ENCODE data around the gene EVX1. TPM values are rescaled to one million over a fixed set of nuclear protein-coding genes. Genes with fewer than 3 reads are reported as not detected.
A peak's percentile ranks its signal among the peaks of the same experiment; 100 is the strongest.

EVX1 gene
- total RNA-seq, 4 donors from 2014 or later, result not detected

DNA sequence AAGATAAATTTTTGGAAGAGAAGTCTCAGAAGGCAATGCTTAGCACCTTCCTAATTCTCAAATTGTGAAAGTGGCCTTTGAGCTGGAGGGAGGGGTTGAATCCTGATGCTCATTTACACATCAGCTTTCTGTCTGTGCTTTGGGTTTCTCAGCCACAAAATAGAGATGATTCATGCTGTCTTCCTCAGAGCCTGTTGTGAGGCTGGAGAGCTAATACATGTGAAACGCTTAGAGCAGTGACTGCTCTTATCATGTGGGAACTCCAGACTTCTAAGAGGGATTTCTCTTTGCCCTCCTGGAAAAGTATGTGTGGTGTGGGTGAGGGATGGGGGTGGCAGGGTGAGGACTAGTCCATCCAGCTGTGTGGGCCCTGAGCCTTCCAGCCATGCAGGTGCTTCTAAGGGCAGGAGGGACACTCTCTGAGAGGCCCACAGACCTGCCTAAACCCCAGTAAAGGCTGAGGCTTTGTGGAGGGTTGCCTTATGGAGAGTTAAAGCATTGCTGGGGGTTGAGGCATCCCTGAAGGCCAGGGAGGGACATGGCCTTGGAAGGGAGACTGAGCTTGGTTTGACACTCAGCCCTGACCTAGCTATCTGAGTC is 4.8 kb upstream of the EVX1 start:
- WGBS, result 86% methylated on average over 1 of the region's 1 CpG
- H3K4me3 ChIP-seq, result no peak overlapping the region
- no peak overlapping the region for H3K27ac ChIP-seq (replicated peaks in 1 of 4)
- peaks cover 10 to 99% (median 65%) of the 10 kb centered on the region in 4 donors for H3K27me3 ChIP-seq
- TF ChIP-seq, protein P1, sequence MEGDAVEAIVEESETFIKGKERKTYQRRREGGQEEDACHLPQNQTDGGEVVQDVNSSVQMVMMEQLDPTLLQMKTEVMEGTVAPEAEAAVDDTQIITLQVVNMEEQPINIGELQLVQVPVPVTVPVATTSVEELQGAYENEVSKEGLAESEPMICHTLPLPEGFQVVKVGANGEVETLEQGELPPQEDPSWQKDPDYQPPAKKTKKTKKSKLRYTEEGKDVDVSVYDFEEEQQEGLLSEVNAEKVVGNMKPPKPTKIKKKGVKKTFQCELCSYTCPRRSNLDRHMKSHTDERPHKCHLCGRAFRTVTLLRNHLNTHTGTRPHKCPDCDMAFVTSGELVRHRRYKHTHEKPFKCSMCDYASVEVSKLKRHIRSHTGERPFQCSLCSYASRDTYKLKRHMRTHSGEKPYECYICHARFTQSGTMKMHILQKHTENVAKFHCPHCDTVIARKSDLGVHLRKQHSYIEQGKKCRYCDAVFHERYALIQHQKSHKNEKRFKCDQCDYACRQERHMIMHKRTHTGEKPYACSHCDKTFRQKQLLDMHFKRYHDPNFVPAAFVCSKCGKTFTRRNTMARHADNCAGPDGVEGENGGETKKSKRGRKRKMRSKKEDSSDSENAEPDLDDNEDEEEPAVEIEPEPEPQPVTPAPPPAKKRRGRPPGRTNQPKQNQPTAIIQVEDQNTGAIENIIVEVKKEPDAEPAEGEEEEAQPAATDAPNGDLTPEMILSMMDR (IDR thresholded peaks at IDR 0.05), result no peak
- no peak for TF ChIP-seq POLR2A (IDR thresholded peaks at IDR 0.05; ENCODE audit: low read depth)
- TF ChIP-seq POLR2AphosphoS5 (IDR thresholded peaks at IDR 0.05), result no peak
- TF ChIP-seq EP300 (IDR thresholded peaks at IDR 0.05), result no peak
- no peak for DNase-seq (ENCODE audit: extremely low spot score)
- no peaks in the 10 kb centered on the region for H3K9me3 ChIP-seq
- peaks cover 22 to 40% (median 34%) of the 10 kb centered on the region in 4 donors for H3K4me1 ChIP-seq
- intact Hi-C loops (cut with DNase I), result no loop called here
- no peaks in the 10 kb centered on the region for H3K36me3 ChIP-seq

DNA sequence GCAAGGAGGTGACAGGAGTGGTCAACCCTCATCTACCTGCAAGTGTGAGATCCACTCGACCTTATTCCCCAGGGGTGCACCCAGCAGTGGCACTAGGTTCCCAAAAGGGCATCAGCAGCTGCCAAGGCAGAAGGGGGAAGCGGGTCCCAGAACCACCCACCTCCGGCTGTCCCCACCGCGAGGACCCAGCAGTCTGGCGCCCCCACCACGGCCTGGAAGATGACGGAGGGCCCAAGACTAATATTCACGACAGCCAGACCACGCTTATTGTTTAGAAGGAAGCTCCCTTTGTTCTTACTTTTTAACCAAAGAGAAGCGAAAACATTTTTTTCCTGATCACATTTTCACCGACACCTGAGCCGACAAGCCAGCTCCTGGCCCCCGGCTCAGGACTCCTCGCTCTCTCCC is 3.6 kb upstream of the EVX1 start:
- no peak overlapping the region for H3K27ac ChIP-seq (replicated peaks in 1 of 4)
- H3K36me3 ChIP-seq, result no peaks in the 10 kb centered on the region
- H3K4me3 ChIP-seq, result peak overlapping the region; percentile 24 to 40 (median 30)
- TF ChIP-seq POLR2A (IDR thresholded peaks at IDR 0.05; ENCODE audit: low read depth) (no peak), POLR2AphosphoS5 (IDR thresholded peaks at IDR 0.05) (no peak), EP300 (IDR thresholded peaks at IDR 0.05) (no peak)
- TF ChIP-seq, protein P1 (IDR thresholded peaks at IDR 0.05), result no peak
- intact Hi-C loops (cut with DNase I), result no loop called here
- no peak for DNase-seq (ENCODE audit: extremely low spot score)
- peaks cover 10 to 100% (median 76%) of the 10 kb centered on the region in 4 donors for H3K27me3 ChIP-seq
- 60% methylated on average over 12 of the region's 15 CpGs for WGBS
- H3K4me1 ChIP-seq, result peaks cover 33 to 52% (median 46%) of the 10 kb centered on the region in 4 donors
- no peaks in the 10 kb centered on the region for H3K9me3 ChIP-seq

DNA sequence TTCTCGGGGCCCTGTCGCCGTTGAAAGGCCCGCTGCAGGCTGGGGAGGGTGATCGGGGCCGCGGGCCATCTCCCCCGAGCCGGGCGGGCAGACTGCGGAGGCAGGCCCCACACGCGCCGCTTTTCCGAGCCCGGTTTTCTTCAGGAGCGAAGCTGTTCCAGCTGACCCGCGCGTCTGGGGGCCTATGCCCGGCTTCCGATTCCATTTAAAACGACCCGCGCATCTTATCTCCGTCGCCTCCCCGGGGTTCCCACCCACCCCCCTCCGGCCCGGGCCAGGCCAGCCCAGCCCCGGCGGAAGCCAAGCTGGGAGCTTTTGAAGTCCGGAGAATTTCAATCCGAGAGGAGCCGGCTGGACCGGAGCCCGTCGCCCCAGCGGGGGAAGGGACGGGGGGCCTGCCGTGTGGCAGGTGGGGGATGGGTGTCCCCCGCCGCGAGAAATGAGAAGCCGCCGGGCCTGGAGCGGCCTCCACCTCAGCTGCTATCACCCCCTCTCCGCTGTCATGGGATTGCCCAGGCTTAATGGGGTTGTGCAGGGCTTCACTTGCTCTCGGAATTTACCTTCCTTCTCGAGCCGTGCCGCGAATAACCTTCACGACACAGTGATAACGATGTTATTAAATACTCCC is 3.1 kb upstream of the EVX1 start:
- Histone ChIP-seq H3K4me1 (peaks cover 34 to 57% (median 49%) of the 10 kb centered on the region in 4 donors), H3K27me3 (peaks cover 10 to 100% (median 82%) of the 10 kb centered on the region in 4 donors), H3K4me3 (peak overlapping the region; percentile 24 to 40 (median 30)), H3K36me3 (no peaks in the 10 kb centered on the region), H3K27ac (replicated peaks in 1 of 4) (no peak overlapping the region), H3K9me3 (no peaks in the 10 kb centered on the region)
- 5% methylated on average over 11 of the region's 55 CpGs for WGBS
- no peak for DNase-seq (ENCODE audit: extremely low spot score)
- no peak for TF ChIP-seq POLR2AphosphoS5 (IDR thresholded peaks at IDR 0.05)
- TF ChIP-seq, protein P1 (IDR thresholded peaks at IDR 0.05), result no peak
- no peak for TF ChIP-seq EP300 (IDR thresholded peaks at IDR 0.05)
- TF ChIP-seq POLR2A (IDR thresholded peaks at IDR 0.05; ENCODE audit: low read depth), result no peak
- intact Hi-C loops (cut with DNase I), result no loop called here

DNA sequence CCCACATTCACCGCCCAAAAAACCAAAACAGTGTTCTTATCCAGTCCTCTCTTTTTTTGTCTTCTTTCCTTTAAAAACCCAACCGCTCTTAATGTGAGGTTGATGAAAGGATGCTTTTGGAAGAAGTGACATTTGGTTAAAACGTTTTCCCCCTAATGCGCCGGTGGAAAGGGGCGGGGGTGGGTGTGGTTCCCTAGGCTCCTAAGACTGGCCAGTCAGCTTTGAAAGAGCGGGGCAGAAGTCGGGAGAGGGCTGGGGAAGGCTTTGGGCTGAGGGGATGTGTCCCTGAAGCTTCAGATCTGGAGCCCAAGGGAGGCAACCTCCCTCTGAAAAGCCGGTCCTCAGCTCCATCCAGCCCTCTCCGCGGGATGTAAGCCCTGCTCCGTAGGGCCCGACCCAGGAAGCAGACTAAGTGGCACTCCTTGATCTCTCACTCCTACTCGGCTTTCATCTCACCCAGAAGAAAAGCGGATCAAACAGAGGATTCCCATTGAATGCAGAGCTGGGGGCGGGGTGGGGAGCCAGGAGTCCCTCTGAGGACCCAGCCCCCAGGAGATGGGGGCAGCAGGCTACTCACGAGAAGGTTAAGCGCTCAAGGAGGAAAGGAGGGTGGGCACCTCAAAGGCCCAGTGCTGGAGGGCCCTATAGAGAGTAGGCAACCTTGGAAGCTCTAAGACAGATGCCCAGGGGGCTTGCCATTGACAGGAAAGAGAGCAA is 2.4 kb upstream of the EVX1 start:
- no peaks in the 10 kb centered on the region for H3K36me3 ChIP-seq
- H3K4me1 ChIP-seq, result peaks cover 37 to 62% (median 52%) of the 10 kb centered on the region in 4 donors
- no peaks in the 10 kb centered on the region for H3K9me3 ChIP-seq
- 9% methylated on average over 13 of the region's 18 CpGs for WGBS
- intact Hi-C loops (cut with DNase I), result no loop called here
- H3K4me3 ChIP-seq, result peak overlapping the region in 1 of 4 donors; percentile 28
- peaks cover 13 to 100% (median 85%) of the 10 kb centered on the region in 4 donors for H3K27me3 ChIP-seq
- no peak overlapping the region for H3K27ac ChIP-seq (replicated peaks in 1 of 4)
- DNase-seq (ENCODE audit: extremely low spot score), result no peak
- TF ChIP-seq, protein P1 (IDR thresholded peaks at IDR 0.05), result no peak
- TF ChIP-seq POLR2AphosphoS5 (IDR thresholded peaks at IDR 0.05) (no peak), POLR2A (IDR thresholded peaks at IDR 0.05; ENCODE audit: low read depth) (no peak), EP300 (IDR thresholded peaks at IDR 0.05) (no peak)

All from esophagus muscularis mucosa (tissue), 4 donors.